Stomach (tissue), 9 donors: ENCODE results near the gene RFX4. TPM values are rescaled to one million over a fixed set of nuclear protein-coding genes. Genes with fewer than 3 reads are reported as not detected.

Experiments used
- DNase-seq, 2 donors: peaks; one replicate each; pipeline versions ENCODE4 v3.0.0 to v3.0.0-alpha.2; 2013 to 2019
- H3K27ac ChIP-seq, 5 donors: fragments of 200-600 bp in 4 of 5; sonication (generic) in 4 of 5; one replicate each; pipeline ENCODE4 v1.5.1; 2013 to 2019; ENCODE audit warnings: mild to moderate bottlenecking in 1 of 5, moderate library complexity in 1 of 5
- H3K27me3 ChIP-seq, 3 donors: fragments of 200-600 bp; sonication (generic); one replicate each; pipeline ENCODE4 v1.5.1; 2017 to 2019; ENCODE audit warnings: mixed run types in 1 of 3
- H3K36me3 ChIP-seq, 4 donors: fragments of 200-600 bp; sonication (generic); 1 replicate in 3 of 4; 2 replicates in 1 of 4; pipeline ENCODE4 v1.5.1; 2016 to 2019
- H3K4me1 ChIP-seq, 4 donors: fragments of 200-600 bp; sonication (generic); one replicate each; pipeline ENCODE4 v1.5.1; 2016 to 2019
- H3K4me3 ChIP-seq, 4 donors: fragments of 200-600 bp; sonication (generic) in 3 of 4; one replicate each; pipeline ENCODE4 v1.5.1; 2016 to 2019; ENCODE audit warnings: mild to moderate bottlenecking in 1 of 4
- H3K9me3 ChIP-seq, 4 donors: fragments of 200-600 bp; sonication (generic); one replicate each; pipeline ENCODE4 v1.5.1; 2016 to 2019
- EP300 ChIP-seq: sonication (generic); formaldehyde crosslinking; IDR thresholded peaks from one replicate; pipeline ENCODE4 v1.6.1; 2017; ENCODE audit warnings: antibody characterized with exemption
- POLR2A ChIP-seq, 4 donors: fragments of 450-650 bp; IDR thresholded peaks; one replicate each; pipeline ENCODE4 v1.6.1; 2016; ENCODE audit warnings: antibody characterized with exemption in 4 of 4, control low read depth in 2 of 4, mild to moderate bottlenecking in 1 of 4, moderate library complexity in 1 of 4
- POLR2AphosphoS5 ChIP-seq, 3 donors: sonication (generic); formaldehyde crosslinking; IDR thresholded peaks; one replicate each; pipeline ENCODE4 v1.6.1; 2016; ENCODE audit warnings: antibody characterized with exemption in 3 of 3
- WGBS, 5 donors: extraction: QIAGEN DNeasy Blood & Tissue Kit in 3 of 5; methylation state at CpG; one replicate each; pipeline versions ENCODE4 v1.1.5 to v1.1.7; 2013 to 2018; 5-methylcytosine and 5-hydroxymethylcytosine counted together
- intact Hi-C: fragments of 100-400 bp; cut with DNase I; formaldehyde crosslinking; loops from one replicate; pipeline ENCODE4 v1.15.1; 2023; ENCODE audit warnings: low total_unique reads
- polyA plus RNA-seq, 3 donors: library from polyadenylated mRNA; stranded (reverse); fragments of 200-250 nt; gene quantifications; one replicate each; pipeline ENCODE4 v1.2.3, GENCODE V29; 2013
- total RNA-seq, 5 donors: library from RNA; depleted of rRNA; stranded (reverse); fragments of >200 nt; gene quantifications; one replicate each; pipeline versions ENCODE4 v1.1.0 to v1.2.3, GENCODE V29; 2014 to 2016
- TF ChIP-seq, protein P1 (sequence below), 7 experiments: fragments of 450-650 bp in 4 of 7; fragments of 200-600 bp in 3 of 7; sonication (generic) in 3 of 7; IDR thresholded peaks; one replicate each; pipeline ENCODE4 v1.5.1; 2016 to 2019; ENCODE audit warnings: antibody characterized with exemption in 7 of 7, control low read depth in 2 of 7, mild to moderate bottlenecking in 1 of 7
- donor health status: healthy with polysubstance abuse.
- donor health status: Bipolar disorder and iron deficiency.
- donor health status: healthy.

RFX4 gene
- total and polyA plus RNA-seq, 8 donors = not detected

DNA sequence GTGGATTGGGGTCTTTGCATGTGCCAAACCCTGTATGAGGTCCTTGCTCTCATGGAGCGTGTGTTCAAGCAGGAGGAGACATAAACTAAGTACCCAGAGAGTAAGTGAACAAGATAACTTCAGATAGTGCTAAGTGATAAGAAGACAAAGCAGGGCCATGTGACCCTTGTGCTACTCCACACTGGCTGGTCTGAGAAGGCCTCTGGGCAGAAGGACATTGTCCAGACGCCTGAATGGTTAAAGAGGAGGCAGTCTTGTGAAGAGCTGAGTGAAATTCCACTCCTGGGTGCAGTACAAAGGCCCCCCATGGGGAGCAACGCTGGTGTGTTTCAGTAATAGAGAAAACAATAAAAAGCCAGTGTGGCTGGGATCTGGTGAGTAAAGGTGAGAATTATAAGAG is 98.4 kb downstream of the RFX4 start:
- Histone ChIP-seq H3K27me3 (no peaks in the 10 kb centered on the region), H3K9me3 (no peaks in the 10 kb centered on the region), H3K36me3 (no peaks in the 10 kb centered on the region), H3K4me3 (no peak overlapping the region), H3K4me1 (no peaks in the 10 kb centered on the region), H3K27ac (no peak overlapping the region)
- TF ChIP-seq EP300 (no peak), POLR2AphosphoS5 (IDR thresholded peaks at IDR 0.05) (no peak), POLR2A (IDR thresholded peaks at IDR 0.05) (no peak)
- TF ChIP-seq, protein P1, sequence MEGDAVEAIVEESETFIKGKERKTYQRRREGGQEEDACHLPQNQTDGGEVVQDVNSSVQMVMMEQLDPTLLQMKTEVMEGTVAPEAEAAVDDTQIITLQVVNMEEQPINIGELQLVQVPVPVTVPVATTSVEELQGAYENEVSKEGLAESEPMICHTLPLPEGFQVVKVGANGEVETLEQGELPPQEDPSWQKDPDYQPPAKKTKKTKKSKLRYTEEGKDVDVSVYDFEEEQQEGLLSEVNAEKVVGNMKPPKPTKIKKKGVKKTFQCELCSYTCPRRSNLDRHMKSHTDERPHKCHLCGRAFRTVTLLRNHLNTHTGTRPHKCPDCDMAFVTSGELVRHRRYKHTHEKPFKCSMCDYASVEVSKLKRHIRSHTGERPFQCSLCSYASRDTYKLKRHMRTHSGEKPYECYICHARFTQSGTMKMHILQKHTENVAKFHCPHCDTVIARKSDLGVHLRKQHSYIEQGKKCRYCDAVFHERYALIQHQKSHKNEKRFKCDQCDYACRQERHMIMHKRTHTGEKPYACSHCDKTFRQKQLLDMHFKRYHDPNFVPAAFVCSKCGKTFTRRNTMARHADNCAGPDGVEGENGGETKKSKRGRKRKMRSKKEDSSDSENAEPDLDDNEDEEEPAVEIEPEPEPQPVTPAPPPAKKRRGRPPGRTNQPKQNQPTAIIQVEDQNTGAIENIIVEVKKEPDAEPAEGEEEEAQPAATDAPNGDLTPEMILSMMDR (IDR thresholded peaks at IDR 0.05) = no peak
- WGBS, 5 donors = 51 to 66% (median 55%) methylated on average over 3 of the region's 3 CpGs
- intact Hi-C loops = no loop called here
- no peak for DNase-seq

DNA sequence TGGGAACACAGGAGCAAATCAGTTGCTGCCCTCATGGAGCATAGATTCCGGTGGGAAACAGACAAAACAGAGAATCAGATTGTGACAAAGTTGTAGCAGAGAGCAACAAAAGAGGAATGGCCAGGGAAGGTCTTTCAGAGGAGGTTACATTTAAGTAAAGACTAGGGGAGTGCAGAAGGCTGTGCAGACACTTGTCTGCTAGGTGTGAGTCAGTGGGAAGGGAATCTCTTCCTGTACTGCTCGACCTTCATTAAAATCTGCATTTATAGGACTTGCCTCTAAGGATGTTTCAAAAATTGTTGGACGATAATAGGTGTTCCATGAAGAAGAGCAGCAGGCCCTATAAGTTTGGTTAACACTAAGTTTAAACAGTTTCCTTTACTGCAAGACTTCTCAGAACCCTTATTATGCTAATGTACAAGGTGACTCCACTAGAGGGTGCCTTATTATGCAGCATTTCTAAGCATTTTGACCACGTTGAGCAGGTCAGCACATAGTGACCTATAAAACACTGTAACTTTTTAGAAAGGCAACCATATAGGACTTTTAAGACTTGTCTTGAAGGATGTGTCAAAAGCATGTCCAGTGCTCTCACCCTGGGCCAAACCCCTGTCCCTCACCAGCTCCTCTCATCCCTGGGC is 99.9 kb downstream of the RFX4 start:
- intact Hi-C loops = no loop called here
- peak in 1 of 2 donors; percentile 21 for DNase-seq
- Histone ChIP-seq H3K9me3 (no peaks in the 10 kb centered on the region), H3K27me3 (no peaks in the 10 kb centered on the region), H3K4me1 (no peaks in the 10 kb centered on the region), H3K4me3 (no peak overlapping the region), H3K27ac (no peak overlapping the region), H3K36me3 (no peaks in the 10 kb centered on the region)
- TF ChIP-seq POLR2A (IDR thresholded peaks at IDR 0.05) = no peak
- TF ChIP-seq, protein P1 (IDR thresholded peaks at IDR 0.05) = no peak
- no peak for TF ChIP-seq POLR2AphosphoS5 (IDR thresholded peaks at IDR 0.05)
- no peak for TF ChIP-seq EP300
- 58 to 71% (median 66%) methylated on average over 4 of the region's 4 CpGs for WGBS, 5 donors

DNA sequence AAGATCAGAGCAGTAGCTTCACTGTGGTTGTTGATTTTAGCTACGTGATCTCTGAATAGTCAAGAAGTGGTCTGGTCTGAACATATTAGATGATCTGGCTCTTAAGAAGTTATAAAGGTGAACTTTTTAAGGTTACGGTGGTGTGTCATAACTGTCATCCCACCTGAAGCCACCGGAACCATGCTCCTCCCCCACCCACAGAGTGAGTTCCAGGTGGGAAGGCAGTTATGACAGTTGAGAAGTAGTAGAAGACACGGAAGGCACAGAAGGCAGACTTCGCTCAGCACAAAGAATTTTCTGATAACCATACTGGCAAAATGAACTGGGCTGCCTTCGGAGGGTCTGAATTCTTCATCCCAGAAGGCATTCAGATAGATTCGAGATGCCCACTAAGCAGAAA is 101.7 kb downstream of the RFX4 start:
- Histone ChIP-seq H3K4me3 (no peak overlapping the region), H3K36me3 (no peaks in the 10 kb centered on the region), H3K27me3 (no peaks in the 10 kb centered on the region), H3K27ac (no peak overlapping the region), H3K9me3 (no peaks in the 10 kb centered on the region), H3K4me1 (no peaks in the 10 kb centered on the region)
- intact Hi-C loops = no loop called here
- DNase-seq = no peak
- 77 to 95% (median 86%) methylated on average over 7 of the region's 7 CpGs for WGBS, 5 donors
- TF ChIP-seq, protein P1 (IDR thresholded peaks at IDR 0.05) = no peak
- no peak for TF ChIP-seq POLR2AphosphoS5 (IDR thresholded peaks at IDR 0.05)
- no peak for TF ChIP-seq EP300
- TF ChIP-seq POLR2A (IDR thresholded peaks at IDR 0.05) = no peak

DNA sequence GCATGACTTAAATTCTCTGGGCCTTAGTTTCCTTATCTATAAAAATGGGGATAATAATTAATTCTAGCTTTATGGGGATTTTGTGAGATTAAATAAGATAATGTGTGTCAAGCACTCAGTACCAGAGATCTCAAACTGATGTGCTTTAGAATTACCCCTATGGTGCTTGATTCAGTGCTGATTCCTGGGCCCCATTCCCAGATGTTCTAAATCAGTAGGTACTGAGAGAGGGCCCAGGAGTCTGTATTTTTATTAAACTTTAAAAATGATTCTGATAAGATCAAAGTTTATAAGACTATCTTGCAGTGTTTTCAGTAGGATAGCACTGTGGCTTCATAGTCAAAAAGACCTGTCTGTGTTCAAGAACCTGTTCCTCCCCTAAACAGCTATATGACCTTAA is 102.6 kb downstream of the RFX4 start:
- Histone ChIP-seq H3K27ac (no peak overlapping the region), H3K9me3 (no peaks in the 10 kb centered on the region), H3K27me3 (no peaks in the 10 kb centered on the region), H3K36me3 (no peaks in the 10 kb centered on the region), H3K4me1 (no peaks in the 10 kb centered on the region), H3K4me3 (no peak overlapping the region)
- intact Hi-C loops = no loop called here
- DNase-seq = no peak
- TF ChIP-seq, protein P1 (IDR thresholded peaks at IDR 0.05) = no peak
- no peak for TF ChIP-seq POLR2AphosphoS5 (IDR thresholded peaks at IDR 0.05)
- no peak for TF ChIP-seq POLR2A (IDR thresholded peaks at IDR 0.05)
- TF ChIP-seq EP300 = no peak
